GM19035 (cell line): Measurements from ENCODE around the gene CABLES1.

ENCODE experiments used
- ATAC-seq: cut with Tn5 transposase; IDR thresholded peaks from one replicate; pipeline ENCODE4 v1.9.1; 2021; ENCODE audit not compliant: unreplicated experiment

CABLES1 gene

DNA sequence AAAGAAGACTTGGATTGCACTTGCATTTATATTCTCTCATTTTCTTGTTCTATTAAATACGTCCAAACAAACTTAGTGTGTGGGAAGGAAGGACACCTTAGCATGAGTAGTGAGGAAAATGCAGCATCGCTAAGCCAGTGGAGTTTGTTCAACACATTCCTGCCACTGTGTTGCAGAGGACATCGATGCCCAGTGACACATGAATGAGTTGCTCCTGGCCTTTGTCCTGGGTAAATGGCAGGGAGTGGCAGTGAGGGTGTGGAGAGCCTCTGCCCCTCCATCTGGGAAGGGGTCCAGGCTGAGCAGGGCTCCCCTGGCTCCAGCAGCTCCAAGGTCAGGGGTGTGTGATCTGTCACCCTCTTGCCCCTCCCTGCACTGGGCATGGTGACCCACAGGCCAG, 75.9 kb downstream of the CABLES1 start:
- no peak for ATAC-seq

GRCh38 chr18:23212161-23212560, 76.9 kb downstream of the CABLES1 start:
- ATAC-seq = no peak

- ATAC-seq = no peak
Observed at GRCh38 chr18:23213200-23213599, 77.9 kb downstream of the CABLES1 start.

DNA sequence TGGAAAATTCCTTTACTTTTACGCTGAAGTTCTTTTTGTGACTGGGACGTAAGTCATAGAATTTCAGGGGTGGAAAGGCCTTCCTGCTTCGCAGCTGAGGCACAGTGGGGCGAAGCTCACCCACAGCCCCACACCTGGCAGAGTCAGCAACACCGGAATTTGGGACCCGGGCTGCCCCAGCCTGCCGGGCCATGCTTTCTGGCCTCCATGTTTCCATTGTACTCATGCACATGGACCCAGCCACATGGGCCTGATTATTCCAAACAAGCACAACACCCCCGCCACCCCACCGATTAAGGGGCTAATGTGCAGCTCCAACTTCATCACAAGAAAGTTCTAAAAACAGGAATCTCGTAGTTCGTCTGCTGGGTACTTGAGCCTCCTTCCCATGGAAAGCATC, 82.5 kb downstream of the CABLES1 start:
- no peak for ATAC-seq

DNA sequence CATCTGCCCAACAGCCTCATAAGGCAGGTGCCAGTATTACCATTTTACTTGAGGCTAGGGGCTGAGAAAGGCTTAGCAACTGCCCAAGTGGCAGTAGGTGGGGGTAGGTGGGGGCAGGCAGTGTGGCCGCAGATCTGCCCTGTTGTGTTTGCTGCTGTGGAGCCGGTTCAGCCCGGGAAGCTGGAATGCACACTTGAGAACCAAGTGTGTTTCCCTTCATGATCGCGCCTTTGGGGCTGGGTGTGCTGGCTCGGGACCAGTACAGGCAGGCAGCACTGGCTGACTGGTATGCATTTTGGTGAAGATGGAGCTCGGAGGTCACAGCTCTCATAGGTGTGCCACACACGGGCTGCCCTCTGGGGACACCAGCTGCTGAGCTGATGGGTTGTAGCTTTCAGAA, 85.1 kb downstream of the CABLES1 start:
- ATAC-seq = no peak

GRCh38 chr18:23223641-23224040, 88.4 kb downstream of the CABLES1 start:
- no peak for ATAC-seq

GRCh38 chr18:23225503-23225902, 90.2 kb downstream of the CABLES1 start:
- no peak for ATAC-seq

DNA sequence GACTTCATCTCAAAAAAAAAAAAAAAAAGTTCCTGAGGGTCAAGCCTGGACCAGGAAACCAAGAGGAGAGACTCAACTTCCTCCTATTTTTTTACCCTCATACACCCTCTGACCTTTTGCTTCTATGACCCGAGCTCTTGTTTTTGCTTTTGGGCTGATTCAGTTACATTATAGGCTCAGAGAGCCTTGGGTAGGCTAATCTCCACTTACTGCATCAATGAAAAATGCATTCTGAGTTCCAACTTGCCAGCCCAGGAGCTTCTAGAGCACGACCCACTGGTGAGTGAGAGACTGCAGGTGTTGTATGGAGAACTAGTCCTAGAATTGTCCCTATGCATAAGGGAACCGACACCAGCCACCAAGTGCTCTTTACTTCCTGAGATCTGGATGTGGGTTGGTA, 91.1 kb downstream of the CABLES1 start:
- ATAC-seq = no peak

DNA sequence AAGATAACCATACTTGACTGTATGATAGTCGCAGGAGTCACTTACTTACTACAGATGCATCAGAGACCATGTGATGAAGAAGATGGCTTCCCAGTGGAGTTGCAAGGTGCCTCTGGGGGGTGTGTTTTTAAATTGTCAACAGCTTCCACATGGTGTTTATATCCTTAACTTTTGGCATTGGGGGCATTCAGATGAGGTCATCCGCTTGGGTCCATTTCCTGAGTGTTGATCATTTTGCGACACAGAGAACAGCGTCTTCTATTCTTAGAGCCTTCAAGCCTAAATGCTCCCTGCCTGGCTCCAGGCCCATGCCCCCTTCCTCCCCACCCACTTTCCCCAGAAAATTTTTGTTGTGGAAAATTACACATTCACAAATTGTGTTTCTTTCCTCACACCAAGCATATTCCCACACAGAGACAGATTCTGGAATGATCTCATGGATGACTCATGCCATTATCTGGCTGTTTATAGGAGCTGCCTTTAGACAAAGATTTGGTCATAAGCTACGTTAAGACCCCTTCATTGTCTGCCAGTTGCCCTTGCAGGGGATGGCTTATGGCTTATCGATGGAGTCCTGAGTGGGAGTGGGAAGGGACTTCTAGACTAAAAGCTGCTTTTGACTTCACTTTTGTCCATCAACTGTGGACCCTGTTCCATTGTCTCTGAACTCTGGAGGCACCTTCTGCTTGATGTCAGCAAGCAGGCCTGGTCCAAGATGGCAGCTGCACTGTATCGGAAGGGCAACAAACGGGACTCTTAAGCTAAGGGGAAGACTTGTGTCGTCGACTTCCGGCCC, 91.8 kb downstream of the CABLES1 start:
- ATAC-seq = no peak

DNA sequence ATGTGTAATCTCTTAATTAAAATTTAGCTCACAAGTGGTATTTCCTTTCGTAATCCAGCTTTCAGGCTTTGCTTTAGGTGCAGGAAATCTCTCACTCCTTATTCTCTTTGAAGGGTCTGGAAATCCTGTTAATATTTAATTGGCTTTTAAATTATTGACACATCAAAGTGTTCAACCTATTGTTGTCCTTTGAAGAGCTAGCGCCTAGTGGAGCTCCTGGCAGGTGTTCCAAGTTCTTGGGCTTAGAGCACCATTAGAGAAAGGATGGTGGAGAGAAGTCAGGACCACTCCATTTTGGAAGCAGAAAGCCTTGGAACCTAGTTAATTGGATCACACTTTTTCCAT, 92.4 kb downstream of the CABLES1 start:
- no peak for ATAC-seq

DNA sequence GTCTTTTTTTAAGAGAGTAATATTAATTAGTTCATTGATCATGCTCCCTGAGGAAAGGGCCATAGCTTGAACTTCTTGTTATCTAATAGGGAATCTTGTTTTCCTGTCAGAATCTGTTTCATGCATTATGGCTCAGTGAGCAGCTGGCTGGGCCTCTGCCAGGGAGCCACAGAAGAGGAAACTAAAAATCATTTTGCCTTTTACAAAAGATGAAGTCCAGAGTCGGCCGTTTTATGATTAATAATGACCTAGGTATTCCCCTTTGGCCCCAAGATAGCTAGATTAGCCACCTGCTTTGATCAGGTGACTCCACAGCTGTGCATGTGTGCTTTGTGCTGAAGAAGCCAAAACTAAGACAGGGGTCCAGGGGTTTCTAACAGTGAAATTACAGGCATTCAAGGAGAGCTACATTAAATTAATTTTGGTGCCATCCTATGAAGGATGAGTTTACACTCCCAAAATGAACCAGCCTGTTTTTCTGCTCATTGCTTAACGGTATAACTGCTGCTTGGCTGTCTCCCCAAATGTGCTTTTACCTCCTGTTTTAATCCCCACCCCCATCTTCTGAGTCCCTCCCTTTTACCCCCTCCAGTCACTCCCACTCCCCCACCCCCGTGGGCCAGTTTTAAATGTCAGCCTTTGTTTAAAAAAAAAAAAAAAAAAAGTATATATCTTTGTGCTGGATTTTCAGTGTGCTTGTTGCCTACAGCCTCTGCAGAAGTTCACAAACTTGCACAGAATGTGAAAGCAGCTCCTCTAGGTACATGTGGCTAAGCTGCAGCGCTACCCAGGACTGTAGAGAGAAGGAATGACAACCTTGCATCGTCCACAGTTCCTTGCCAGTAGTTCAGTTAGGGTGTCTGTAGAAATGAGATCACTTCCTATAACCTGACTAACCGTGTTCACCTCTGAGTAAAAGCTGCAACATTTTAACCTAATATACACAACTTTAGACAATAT, 93.1 kb downstream of the CABLES1 start:
- ATAC-seq = peak; percentile 41

GRCh38 chr18:23229472-23229871, 94.2 kb downstream of the CABLES1 start:
- ATAC-seq = no peak

GRCh38 chr18:23230686-23231085, 95.4 kb downstream of the CABLES1 start:
- ATAC-seq = no peak

DNA sequence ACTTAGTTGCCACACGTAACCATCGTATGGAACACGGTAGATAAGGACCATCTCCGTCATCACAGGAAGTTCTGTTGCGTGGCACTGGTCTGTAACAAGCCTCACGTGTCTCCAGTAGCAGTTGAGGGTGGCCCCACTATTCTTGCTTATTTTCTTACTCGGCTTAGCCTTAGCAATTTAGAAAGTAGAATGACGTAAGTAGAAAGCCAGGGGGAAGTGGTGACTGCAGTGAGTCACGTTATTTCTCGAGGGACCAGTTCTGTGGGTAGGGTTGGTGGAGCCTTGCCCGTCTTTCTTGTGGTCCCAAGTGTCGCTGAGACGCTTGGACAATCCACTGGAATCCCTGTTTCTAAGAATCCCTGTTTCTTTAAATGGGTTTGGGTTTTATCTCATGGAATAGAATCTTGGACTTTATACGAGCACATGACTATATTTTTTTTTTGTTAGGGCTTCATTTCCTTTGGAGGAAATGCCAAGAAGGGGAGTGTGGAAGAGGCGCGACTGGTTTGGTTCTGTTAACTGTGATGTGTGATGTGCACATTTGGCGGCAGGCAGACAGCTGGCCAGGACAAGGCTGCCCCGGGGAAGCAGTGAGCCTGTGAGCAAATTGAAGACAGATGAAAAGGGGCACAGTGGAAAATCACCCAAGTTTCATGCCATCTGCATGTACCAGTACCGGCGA, 96.2 kb downstream of the CABLES1 start:
- peak; percentile 83 for ATAC-seq

DNA sequence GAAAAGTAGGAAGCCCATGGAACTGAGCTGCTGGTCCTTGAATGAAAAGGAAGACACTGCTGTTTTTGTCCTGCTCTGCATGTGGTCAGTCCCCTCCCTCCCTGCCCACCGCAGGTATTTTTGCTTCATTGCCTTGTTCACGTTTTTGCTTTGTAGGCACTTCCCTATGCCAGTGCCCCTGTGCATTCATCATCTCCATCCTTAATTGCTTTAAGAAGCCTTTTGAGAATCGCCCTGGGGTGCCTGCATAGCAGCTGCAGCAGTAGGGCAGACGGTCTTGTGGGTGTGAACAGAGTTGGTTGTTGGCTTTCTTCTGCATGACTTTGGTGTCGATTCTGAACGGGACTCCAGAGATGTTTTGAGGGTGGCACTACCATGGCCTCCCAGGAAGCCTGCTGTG, 97.0 kb downstream of the CABLES1 start:
- ATAC-seq = no peak

DNA sequence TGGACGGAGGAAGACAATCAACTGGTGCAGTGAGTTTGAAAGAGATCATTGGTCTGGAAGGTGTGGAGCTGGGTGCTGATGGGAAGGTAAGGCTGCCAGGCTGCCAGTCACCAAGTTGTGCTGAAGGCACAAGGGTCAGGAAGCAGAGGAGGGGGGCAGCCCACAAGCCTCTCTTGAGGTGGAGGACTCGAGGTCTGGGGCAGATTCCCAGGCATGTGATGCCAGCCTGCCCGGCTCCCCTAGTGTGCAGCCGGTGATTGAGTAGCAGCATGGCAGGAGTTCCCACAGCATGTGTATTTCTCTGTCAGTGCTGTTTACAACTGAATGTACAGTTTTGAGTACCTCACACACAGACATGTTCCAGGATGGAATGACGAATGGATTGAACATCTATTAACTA, 99.3 kb downstream of the CABLES1 start:
- no peak for ATAC-seq

DNA sequence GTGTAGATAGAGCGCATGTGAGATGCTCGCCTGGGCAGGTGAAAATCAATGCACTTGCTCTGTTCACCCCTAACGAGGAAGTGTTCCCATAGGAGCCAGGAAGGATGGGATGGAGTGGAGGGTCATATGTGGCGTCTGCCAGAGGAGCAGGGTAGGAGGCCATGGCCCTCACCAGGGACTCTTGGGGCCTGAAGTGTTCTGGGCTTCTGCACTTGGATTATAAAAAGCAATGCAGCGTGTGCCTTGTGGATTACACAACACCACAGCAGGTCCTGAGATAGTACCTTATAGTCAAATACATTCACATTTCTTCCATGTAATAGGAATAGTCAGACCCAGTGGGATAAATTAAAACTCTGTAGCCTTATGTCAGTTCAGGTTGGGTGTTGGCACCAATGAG, 100.1 kb downstream of the CABLES1 start:
- ATAC-seq = no peak

GRCh38 chr18:23235860-23236259, 100.6 kb downstream of the CABLES1 start:
- ATAC-seq = no peak

GRCh38 chr18:23236876-23237468, 101.7 kb downstream of the CABLES1 start:
- no peak for ATAC-seq

DNA sequence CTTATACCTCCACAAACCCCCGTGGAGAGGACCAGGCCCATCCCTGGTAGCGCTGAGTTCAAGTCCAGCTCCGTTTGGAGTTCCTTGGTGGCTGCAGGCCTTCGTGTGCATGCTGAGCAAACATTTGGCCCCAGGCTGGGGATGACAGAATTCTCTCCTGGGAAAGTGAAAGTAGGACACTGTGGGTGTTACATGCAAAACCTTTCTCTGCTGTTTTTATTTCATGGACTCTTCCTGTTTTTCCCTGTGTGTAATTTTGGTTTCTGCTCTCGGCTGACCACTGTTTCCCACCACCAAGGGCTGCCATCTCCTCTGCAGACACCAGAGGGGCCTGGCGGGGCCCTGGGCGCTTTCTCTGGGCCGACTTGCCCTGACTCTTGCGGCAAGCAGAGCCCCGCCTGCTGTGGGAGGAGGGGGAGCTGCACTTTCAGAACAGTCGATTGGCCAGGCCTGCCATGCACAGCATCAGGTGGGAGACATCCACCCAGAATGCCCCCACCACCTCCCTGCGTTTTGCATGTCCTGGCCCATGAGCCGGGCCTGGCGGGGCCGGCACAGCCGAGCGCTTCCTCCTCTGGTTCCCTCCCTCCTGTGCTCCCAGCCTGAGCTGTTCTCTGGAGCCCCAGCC, 102.4 kb downstream of the CABLES1 start:
- peak; percentile 47 for ATAC-seq

GRCh38 chr18:23238152-23238531, 102.9 kb downstream of the CABLES1 start:
- no peak for ATAC-seq
